Smooth muscle cell (in vitro differentiated cells): ENCODE results near the gene ZNF536. TPM values are rescaled to one million over a fixed set of nuclear protein-coding genes. Genes with fewer than 3 reads are reported as not detected.
"Not testable (repeated sequence)": the region's sequence is repeated elsewhere in the genome, so short reads cannot be mapped to it uniquely, and the experiment has no call there.

ENCODE experiments used
- DNase-seq: peaks from one replicate; lab custom pipeline; 2025; ENCODE audit not compliant: unreplicated experiment; lab: John Stamatoyannopoulos, UW
- H2AFZ ChIP-seq: fragments of 200-600 bp; sonication (generic); 2 replicates; pipeline ENCODE4 v1.6.0; 2016; ENCODE audit warnings: antibody characterized with exemption, low read depth, mild to moderate bottlenecking
- H3F3A ChIP-seq: fragments of 200-600 bp; sonication (generic); 2 replicates; pipeline ENCODE4 v1.6.0; 2017; ENCODE audit warnings: antibody characterized with exemption, low read depth
- H3K27ac ChIP-seq: fragments of 200-600 bp; sonication (generic); 2 replicates; pipeline ENCODE4 v1.5.1; 2016; ENCODE audit warnings: low read depth, mild to moderate bottlenecking
- H3K27me3 ChIP-seq: fragments of 200-600 bp; sonication (generic); 2 replicates; pipeline ENCODE4 v1.6.1; 2016; ENCODE audit warnings: low read depth, mild to moderate bottlenecking
- H3K36me3 ChIP-seq: fragments of 200-600 bp; sonication (generic); 2 replicates; pipeline ENCODE4 v1.5.1; 2016; ENCODE audit warnings: low read depth
- H3K4me1 ChIP-seq: fragments of 200-600 bp; sonication (generic); 2 replicates; pipeline ENCODE4 v1.5.1; 2016; ENCODE audit warnings: low read depth
- H3K4me2 ChIP-seq: fragments of 200-600 bp; sonication (generic); 2 replicates; pipeline ENCODE4 v1.6.0; 2016; ENCODE audit warnings: mild to moderate bottlenecking
- H3K4me3 ChIP-seq: fragments of 200-600 bp; sonication (generic); 2 replicates; pipeline ENCODE4 v1.5.1; 2016; ENCODE audit warnings: mild to moderate bottlenecking
- H3K79me2 ChIP-seq: fragments of 200-600 bp; sonication (generic); 2 replicates; pipeline ENCODE4 v1.6.0; 2016; ENCODE audit warnings: low read depth, mild to moderate bottlenecking
- H3K9ac ChIP-seq: fragments of 200-600 bp; sonication (generic); 2 replicates; pipeline ENCODE4 v1.6.0; 2016; ENCODE audit warnings: low read depth
- H3K9me3 ChIP-seq: fragments of 200-600 bp; sonication (generic); replicated peaks from 2 replicates; pipeline ENCODE4 v1.5.1; 2016; ENCODE audit warnings: low read depth
- H4K20me1 ChIP-seq: fragments of 200-600 bp; sonication (generic); 2 replicates; pipeline ENCODE4 v1.6.0; 2016; ENCODE audit warnings: low read depth
- WGBS: methylation state at CpG from one replicate; pipeline ENCODE4 v1.1.7; 2016; ENCODE audit warnings: low lambda C conversion rate; 5-methylcytosine and 5-hydroxymethylcytosine counted together
- polyA plus RNA-seq: library from polyadenylated mRNA; unstranded; fragments of >200 nt; fragmentation: Nextera tagmentation; extraction: Ambion mirVana; gene quantifications from 2 replicates; pipeline ENCODE4 v1.2.1, GENCODE V29; 2016
- total RNA-seq: library from RNA; depleted of rRNA; stranded (reverse); fragments of >200 nt; gene quantifications from 2 replicates; pipeline ENCODE4 v1.2.3, GENCODE V29; 2014
- TF ChIP-seq, protein P1 (sequence below): fragments of 200-600 bp; sonication (generic); IDR thresholded peaks from 2 replicates; pipeline ENCODE4 v1.5.1; 2017; ENCODE audit warnings: borderline replicate concordance, mild to moderate bottlenecking, antibody characterized with exemption; ENCODE audit not compliant: insufficient read depth, poor library complexity, severe bottlenecking

ZNF536 gene
- total and polyA plus RNA-seq, 2 experiments from 2014 or later, result not detected

DNA sequence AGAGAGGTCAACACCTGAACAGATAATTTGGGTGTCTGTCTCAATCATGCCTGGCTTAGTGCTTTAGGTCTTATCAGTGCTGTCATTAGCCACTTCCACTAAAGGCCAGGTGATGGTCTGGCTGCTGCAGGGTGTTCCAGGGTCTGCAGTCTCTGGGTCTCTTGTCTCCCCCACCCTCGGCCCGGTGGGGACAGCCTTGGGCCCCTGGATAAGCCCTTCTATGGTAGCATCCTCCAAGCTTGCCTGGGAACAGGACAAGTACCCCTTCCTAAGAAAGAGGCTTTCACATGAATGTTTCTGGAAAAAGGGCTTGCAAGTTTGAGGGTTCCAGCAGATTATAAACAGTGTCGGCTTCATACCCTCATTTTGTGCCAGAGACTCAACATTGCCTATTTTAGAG, 29.3 kb upstream of the ZNF536 start:
- H3K27me3 ChIP-seq, result peaks cover 4% of the 10 kb centered on the region
- H3K9ac ChIP-seq, result no peak overlapping the region
- no peaks in the 10 kb centered on the region for H4K20me1 ChIP-seq
- no peak overlapping the region for H3K4me2 ChIP-seq
- H2AFZ ChIP-seq, result no peak overlapping the region
- TF ChIP-seq, protein P1, sequence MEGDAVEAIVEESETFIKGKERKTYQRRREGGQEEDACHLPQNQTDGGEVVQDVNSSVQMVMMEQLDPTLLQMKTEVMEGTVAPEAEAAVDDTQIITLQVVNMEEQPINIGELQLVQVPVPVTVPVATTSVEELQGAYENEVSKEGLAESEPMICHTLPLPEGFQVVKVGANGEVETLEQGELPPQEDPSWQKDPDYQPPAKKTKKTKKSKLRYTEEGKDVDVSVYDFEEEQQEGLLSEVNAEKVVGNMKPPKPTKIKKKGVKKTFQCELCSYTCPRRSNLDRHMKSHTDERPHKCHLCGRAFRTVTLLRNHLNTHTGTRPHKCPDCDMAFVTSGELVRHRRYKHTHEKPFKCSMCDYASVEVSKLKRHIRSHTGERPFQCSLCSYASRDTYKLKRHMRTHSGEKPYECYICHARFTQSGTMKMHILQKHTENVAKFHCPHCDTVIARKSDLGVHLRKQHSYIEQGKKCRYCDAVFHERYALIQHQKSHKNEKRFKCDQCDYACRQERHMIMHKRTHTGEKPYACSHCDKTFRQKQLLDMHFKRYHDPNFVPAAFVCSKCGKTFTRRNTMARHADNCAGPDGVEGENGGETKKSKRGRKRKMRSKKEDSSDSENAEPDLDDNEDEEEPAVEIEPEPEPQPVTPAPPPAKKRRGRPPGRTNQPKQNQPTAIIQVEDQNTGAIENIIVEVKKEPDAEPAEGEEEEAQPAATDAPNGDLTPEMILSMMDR, result no peak
- H3F3A ChIP-seq, result no peaks in the 10 kb centered on the region
- H3K27ac ChIP-seq, result no peak overlapping the region
- H3K36me3 ChIP-seq, result no peaks in the 10 kb centered on the region
- H3K9me3 ChIP-seq, result no peaks in the 10 kb centered on the region
- WGBS, result 87% methylated on average over 3 of the region's 3 CpGs
- DNase-seq, result no peak
- no peak overlapping the region for H3K4me3 ChIP-seq
- H3K79me2 ChIP-seq, result no peaks in the 10 kb centered on the region
- peaks cover 6% of the 10 kb centered on the region for H3K4me1 ChIP-seq

DNA sequence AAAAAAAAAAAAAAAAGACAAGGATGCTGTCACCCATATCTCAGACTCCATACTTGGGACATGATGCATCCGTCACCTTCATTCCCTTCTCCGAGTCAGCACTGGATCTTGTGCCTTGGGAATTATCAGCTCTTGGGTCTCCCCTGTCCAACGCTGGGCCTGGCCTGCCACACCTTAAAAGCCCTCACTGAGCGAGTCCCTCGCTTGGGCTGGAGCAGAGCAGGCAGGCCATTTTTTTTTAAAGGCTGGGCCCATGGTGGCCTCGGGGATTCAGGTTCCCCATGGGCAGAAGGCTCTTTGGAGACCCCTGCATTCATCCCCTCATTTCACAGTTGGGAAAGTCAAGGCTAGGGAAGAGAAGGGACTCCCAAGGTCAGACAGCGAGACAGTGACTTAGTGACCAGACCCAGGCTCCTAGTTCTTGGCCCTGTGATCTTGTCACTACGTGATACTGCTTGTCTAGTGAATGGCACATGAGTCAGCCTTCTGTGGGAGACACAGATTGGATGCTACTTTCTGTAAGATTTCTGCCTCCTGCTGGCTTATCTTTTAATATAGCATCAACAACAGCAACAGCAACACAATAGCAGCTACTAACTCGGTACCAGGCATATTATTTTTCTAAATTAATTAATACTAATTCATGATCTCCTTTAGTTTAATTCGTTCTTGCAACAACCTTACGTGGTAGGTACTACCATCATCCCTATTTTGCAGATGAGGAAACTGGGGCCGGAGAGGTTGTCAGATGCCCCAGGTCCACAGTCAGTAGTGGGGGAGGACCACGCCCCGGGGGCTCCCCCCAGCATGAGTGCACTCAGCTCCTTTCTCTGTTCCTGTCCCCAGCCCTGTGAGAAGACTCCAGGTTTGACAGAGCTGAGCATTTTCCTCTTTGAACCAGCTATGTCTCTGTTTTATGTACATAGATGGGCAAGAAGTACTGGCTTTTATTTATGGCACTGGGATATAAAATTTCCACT, 27.4 kb upstream of the ZNF536 start:
- H4K20me1 ChIP-seq, result no peaks in the 10 kb centered on the region
- no peak for DNase-seq

DNA sequence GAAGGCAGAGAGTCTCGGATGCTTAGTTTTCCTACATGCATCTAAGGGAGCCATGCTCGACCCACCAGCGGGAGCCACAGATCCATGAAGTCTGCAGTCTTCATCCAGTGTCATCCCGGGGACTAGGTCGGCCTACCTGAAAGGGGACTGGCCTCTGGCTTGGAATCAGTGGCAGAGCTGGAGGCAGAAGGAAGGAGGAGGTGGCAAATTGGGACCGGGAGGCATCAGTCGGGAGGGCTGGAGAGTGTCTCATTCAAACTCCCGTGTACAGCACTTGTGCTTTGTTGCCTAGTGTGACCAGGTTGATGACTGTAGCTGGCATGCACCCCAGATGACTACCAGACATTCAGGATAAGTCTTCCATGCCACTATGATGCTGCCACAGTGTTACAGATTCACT, 26.5 kb upstream of the ZNF536 start:
- DNase-seq, result no peak
- peaks cover 6% of the 10 kb centered on the region for H3K4me1 ChIP-seq
- no peaks in the 10 kb centered on the region for H3K36me3 ChIP-seq
- 93% methylated on average over 8 of the region's 8 CpGs for WGBS
- no peaks in the 10 kb centered on the region for H3F3A ChIP-seq
- H3K9me3 ChIP-seq, result no peaks in the 10 kb centered on the region
- H3K27me3 ChIP-seq, result peaks cover 22% of the 10 kb centered on the region
- H3K4me3 ChIP-seq, result no peak overlapping the region
- TF ChIP-seq, protein P1, result no peak
- H2AFZ ChIP-seq, result no peak overlapping the region
- no peak overlapping the region for H3K9ac ChIP-seq
- no peaks in the 10 kb centered on the region for H4K20me1 ChIP-seq
- H3K79me2 ChIP-seq, result no peaks in the 10 kb centered on the region
- H3K27ac ChIP-seq, result no peak overlapping the region
- no peak overlapping the region for H3K4me2 ChIP-seq

More for the DNA sequence above, 27.4 kb upstream of the ZNF536 start:
- no peaks in the 10 kb centered on the region for H3K79me2 ChIP-seq
- H3K4me1 ChIP-seq, result peaks cover 6% of the 10 kb centered on the region
- no peak overlapping the region for H3K27ac ChIP-seq
- no peak overlapping the region for H3K4me2 ChIP-seq
- H3K4me3 ChIP-seq, result no peak overlapping the region
- WGBS, result 86% methylated on average over 14 of the region's 14 CpGs
- no peaks in the 10 kb centered on the region for H3K36me3 ChIP-seq
- TF ChIP-seq, protein P1, result no peak
- H3K27me3 ChIP-seq, result peaks cover 14% of the 10 kb centered on the region
- H3K9me3 ChIP-seq, result no peaks in the 10 kb centered on the region
- H3F3A ChIP-seq, result no peaks in the 10 kb centered on the region
- no peak overlapping the region for H2AFZ ChIP-seq
- no peak overlapping the region for H3K9ac ChIP-seq

DNA sequence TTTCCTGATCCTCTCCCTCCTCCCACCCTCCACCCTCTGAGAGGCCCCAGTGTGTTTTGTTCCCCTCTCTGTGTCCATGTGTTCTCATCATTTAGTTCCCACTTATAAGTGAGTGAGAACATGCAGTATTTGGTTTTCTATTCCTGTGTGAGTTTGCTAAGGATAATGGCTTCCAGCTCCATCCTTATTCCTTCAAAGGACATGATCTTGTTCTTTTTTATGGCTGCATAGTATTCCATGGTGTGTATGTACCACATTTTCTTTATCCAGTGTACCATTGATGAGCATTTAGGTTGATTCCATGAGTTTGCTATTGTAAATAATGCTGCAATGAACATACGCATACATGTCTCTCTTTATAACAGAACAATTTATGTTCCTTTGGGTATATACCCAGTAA, 25.7 kb upstream of the ZNF536 start:
- H3K79me2 ChIP-seq, H3F3A ChIP-seq, H4K20me1 ChIP-seq, H3K4me1 ChIP-seq, H3K9ac ChIP-seq, H3K9me3 ChIP-seq, H2AFZ ChIP-seq, DNase-seq, H3K27ac ChIP-seq, H3K36me3 ChIP-seq, H3K4me3 ChIP-seq, H3K4me2 ChIP-seq: not testable (repeated sequence)
- WGBS, result 97% methylated on average over 1 of the region's 1 CpG
- H3K27me3 ChIP-seq, result peaks cover 29% of the 10 kb centered on the region
